ENCODE results near the gene DGCR2.
"Not testable (repeated sequence)": the region's sequence is repeated elsewhere in the genome, so short reads cannot be mapped to it uniquely, and the experiment has no call there.

The DGCR2 gene

DNA sequence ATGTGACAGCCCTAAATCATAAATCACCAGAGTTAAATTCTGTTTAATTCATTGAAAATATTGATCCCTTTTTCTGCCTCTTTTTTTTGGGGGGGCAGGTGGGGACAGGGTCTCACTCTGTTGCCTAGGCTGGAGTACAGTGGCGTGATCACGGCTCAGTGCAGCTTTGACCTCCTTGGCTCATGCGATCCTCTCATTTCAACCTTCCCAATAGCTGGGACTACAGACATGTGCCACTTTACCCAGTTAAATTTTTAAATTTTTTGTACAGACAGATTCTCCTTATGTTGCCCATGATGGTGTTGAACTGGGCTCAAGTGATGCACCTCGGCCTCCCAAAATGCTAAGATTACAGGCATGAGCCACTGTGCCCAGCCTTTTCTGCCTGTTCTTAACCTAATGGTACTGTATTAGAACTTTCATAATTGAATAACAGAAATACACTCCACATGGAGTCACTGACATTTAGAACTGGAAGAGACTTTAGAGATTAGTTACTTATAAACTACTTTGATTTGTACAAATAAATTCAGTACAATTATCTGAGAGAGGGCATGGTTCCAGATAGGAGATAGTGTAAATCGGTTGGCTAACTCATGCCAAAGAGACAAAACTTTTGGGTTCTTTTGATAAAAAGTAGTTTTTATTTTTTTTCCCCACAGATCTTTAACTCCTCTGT lies 109.8 kb downstream of the DGCR2 start:
- in situ Hi-C loops (cut with HindIII; ENCODE audit: low sequenced_read_pairs) = no loop called here
- H3K4me3 ChIP-seq (ENCODE audit: low read depth, low read length) = no peak overlapping the region
- TF ChIP-seq, protein P1, sequence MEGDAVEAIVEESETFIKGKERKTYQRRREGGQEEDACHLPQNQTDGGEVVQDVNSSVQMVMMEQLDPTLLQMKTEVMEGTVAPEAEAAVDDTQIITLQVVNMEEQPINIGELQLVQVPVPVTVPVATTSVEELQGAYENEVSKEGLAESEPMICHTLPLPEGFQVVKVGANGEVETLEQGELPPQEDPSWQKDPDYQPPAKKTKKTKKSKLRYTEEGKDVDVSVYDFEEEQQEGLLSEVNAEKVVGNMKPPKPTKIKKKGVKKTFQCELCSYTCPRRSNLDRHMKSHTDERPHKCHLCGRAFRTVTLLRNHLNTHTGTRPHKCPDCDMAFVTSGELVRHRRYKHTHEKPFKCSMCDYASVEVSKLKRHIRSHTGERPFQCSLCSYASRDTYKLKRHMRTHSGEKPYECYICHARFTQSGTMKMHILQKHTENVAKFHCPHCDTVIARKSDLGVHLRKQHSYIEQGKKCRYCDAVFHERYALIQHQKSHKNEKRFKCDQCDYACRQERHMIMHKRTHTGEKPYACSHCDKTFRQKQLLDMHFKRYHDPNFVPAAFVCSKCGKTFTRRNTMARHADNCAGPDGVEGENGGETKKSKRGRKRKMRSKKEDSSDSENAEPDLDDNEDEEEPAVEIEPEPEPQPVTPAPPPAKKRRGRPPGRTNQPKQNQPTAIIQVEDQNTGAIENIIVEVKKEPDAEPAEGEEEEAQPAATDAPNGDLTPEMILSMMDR (IDR thresholded peaks at IDR 0.05; ENCODE audit: low read depth, low read length, missing control alignments) = no peak
- no peak for DNase-seq (ENCODE audit: low read depth)

DNA sequence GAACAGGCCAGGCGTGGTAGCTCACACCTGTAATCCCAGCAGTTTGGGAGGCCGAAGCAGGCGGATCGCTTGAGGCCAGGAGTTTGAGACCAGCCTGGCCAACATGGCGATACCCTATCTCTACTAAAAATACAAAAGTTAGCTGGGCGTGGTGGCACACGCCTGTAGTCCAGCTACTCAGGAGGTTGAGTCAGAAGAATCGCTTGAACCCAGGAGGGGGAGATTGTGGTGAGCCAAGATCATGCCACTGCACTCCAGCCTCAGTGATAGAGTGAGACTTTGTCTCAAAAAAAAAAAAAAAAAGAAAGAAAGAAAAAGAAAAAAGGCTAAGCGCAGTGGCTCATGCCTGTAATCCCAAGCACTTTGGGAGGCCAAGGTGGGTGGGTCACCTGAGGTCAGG lies 110.6 kb downstream of the DGCR2 start:
- H3K4me3 ChIP-seq (ENCODE audit: low read depth, low read length); DNase-seq (ENCODE audit: low read depth); in situ Hi-C loops (cut with HindIII; ENCODE audit: low sequenced_read_pairs): not testable (repeated sequence)

DNA sequence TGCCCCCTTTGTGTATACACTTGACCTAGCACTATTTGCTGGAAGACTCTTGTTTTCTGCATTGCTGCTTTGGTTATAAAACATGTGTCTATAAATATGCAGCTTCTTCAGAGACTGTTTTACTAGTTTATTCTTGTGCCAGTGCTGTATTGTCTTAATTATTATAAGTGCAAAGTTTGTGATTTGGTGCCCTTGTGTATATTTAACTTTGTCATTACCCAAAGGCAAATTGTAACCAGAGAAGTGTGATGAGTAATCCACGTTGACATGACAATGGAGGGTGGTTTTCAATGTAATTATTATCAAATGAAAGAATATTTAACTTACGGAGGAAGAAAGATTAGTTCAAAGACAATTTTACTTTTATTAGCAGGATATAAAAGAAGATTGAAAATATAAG lies 111.1 kb downstream of the DGCR2 start:
- no peak for DNase-seq (ENCODE audit: low read depth)
- TF ChIP-seq, protein P1 (IDR thresholded peaks at IDR 0.05; ENCODE audit: low read depth, low read length, missing control alignments) = no peak
- in situ Hi-C loops (cut with HindIII; ENCODE audit: low sequenced_read_pairs) = no loop called here
- no peak overlapping the region for H3K4me3 ChIP-seq (ENCODE audit: low read depth, low read length)

DNA sequence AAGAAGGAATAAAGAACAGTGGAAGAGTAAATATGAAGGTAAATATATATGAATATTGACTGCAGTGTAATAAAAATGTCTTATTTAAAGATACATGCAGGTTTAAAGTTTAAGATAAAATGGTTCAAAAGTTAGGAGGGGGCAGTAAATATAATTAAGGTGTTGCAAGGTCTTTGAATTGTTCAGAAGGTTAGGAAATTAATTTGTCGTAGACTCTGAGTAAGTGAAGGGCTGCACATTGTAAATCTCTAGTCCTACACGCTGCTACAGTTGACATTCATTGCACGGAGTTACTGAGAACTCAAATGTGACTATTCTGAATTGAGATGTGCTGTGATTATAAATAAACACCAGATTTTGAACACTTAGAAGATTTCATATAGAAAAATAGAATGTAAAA lies 116.3 kb downstream of the DGCR2 start:
- no peak for DNase-seq (ENCODE audit: low read depth)
- H3K4me3 ChIP-seq (ENCODE audit: low read depth, low read length) = no peak overlapping the region
- TF ChIP-seq, protein P1 (IDR thresholded peaks at IDR 0.05; ENCODE audit: low read depth, low read length, missing control alignments) = no peak
- in situ Hi-C loops (cut with HindIII; ENCODE audit: low sequenced_read_pairs) = no loop called here

DNA sequence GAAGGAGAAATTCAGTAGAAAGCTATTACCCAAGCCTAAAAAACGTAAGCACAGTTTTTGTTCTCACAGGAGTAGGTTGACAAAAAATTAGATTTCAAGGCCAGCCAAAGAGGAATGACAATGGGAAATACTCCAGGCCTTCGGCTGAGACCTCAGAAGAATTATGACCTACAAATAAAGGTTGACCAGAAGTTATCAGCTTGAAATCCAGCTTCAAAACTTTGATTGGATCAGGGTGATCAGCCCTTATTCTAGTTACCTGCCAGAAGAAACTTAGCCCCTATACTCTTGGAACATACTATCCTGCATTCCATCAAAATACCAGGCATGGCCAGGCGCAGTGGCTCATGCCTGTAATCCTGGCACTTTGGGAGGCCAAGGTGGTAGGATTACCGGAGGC lies 117.7 kb downstream of the DGCR2 start:
- no peak overlapping the region for H3K4me3 ChIP-seq (ENCODE audit: low read depth, low read length)
- DNase-seq (ENCODE audit: low read depth) = no peak
- TF ChIP-seq, protein P1 (IDR thresholded peaks at IDR 0.05; ENCODE audit: low read depth, low read length, missing control alignments) = no peak
- in situ Hi-C loops (cut with HindIII; ENCODE audit: low sequenced_read_pairs) = no loop called here

DNA sequence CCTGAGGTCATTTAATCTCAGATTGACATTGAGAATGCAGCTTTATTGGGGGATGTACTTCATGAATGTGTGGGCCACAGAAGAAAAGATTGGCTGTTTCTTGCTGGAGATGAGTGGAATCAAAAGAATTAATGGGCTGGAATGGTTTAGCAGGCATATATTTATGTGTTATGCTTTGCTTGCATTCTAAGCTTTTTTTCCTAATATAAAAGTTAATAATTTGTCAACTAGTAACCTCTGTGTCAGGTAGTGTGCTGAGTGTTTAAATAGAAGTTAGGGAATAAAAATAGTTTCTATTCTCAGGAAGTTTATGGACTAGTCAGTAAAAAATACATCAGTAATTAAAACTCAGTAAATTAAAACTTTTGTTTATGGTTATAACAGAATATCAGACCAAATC lies 118.7 kb downstream of the DGCR2 start:
- in situ Hi-C loops (cut with HindIII; ENCODE audit: low sequenced_read_pairs) = no loop called here
- DNase-seq (ENCODE audit: low read depth) = no peak
- no peak overlapping the region for H3K4me3 ChIP-seq (ENCODE audit: low read depth, low read length)
- TF ChIP-seq, protein P1 (IDR thresholded peaks at IDR 0.05; ENCODE audit: low read depth, low read length, missing control alignments) = no peak

DNA sequence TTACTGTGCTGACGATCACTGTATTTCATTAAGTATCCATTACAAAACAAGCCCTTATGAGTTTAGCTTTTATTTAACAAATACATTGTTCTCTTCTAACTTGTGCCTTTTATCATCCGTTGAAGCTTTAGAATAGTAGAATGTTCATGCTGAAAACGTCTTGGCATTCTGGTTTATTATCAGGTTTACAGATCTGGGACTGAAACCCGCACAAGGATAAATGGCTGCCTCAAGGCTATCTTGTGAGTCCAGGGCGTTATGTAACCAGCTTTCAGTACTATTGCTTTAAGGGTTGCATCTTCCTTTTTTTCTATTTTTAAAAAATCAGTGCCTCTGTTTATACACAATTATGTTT lies 119.6 kb downstream of the DGCR2 start:
- no peak overlapping the region for H3K4me3 ChIP-seq (ENCODE audit: low read depth, low read length)
- no peak for DNase-seq (ENCODE audit: low read depth)
- in situ Hi-C loops (cut with HindIII; ENCODE audit: low sequenced_read_pairs) = no loop called here
- TF ChIP-seq, protein P1 (IDR thresholded peaks at IDR 0.05; ENCODE audit: low read depth, low read length, missing control alignments) = no peak

Data from astrocyte of the cerebellum (primary cell).